HG03439 (cell line): ENCODE results near the gene PTCRA.
"Not testable (repeated sequence)": the region's sequence is repeated elsewhere in the genome, so short reads cannot be mapped to it uniquely, and the experiment has no call there.

ENCODE experiments used
- ATAC-seq: cut with Tn5 transposase; IDR thresholded peaks from one replicate; pipeline ENCODE4 v1.9.1; 2021; ENCODE audit warnings: mild to moderate bottlenecking, moderate library complexity; ENCODE audit not compliant: unreplicated experiment

The PTCRA gene

DNA sequence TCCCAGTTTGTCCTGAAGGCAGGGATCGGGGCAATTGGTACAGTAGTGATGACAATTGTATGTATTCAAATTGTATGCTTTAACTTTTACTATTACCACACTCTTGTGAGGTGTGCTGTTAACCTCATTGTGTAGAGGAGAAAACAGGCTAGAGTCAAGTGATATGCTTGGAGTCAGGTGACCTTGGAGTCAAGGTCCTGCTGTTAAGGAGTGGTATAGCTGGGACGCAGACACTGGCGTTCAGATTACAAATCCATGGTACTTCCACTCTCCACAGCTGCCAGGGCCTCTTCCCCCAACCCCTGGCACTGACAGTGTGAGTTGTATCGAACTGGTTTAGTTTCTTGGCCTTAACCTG lies 23.9 kb downstream of the PTCRA start:
- ATAC-seq: no peak

DNA sequence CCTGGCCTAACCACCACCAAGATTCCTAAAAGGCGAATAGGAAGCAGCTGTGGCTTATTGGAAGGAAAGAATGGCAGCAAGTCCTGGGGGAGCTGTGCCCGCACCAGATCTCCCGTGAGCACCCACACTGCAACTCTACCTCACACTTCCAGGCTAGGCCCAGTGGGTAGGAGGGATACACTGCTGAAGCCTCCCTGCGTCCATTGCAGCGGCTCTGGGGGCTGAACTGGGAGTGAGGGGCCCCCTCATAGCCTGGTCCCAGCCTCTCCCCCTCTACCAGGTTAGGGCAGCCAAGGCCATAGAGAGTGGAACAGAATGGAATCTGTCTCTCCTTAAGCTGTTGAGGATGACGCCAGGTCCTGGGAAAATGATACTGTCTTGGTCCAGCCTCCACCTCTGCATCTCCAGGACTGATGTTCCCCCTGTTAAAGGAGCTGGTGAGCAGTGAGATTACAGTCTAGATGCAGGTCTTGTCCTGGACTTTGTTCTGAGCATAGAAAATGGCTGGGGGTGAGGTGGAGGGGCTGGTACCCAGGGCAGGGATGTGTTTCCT lies 24.7 kb downstream of the PTCRA start:
- ATAC-seq: no peak

DNA sequence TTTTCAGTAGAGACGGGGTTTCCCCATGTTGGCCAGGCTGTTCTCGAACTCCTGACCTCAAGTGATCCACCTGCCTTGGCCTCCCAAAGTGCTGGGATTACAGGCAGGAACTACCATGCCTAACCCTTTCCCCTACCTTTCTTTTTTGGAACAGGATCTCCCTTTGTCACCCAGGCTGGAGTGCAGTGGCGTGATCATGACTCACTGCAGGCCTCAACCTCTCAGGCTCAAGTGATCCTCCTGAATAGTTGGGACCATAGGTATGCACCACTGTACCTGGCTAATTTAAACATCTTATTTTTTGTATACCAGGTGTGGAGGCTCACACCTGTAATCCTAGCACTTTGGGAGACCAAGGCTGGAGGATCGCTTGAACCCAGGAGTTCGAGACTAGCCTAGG lies 25.5 kb downstream of the PTCRA start:
- not testable (repeated sequence) for ATAC-seq

DNA sequence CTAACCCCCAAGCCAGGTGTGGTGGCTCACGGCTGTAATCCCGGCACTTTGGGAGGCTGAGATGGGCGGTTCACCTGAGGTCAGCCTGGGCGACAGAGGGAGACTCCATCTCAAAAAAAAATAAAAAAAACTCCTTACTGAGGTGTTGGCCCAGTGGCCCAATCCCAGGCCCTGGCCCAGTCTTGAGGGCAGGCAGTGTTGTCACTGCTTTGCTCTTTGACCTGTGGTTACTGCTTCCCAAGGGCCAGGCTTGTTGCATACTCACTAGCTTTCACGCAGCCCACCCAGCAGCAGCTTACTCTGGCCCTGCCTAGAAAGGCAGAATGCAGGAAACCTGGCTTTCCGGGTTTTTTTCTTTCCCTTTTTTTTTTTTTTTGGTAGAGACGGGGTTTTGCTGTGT lies 26.6 kb downstream of the PTCRA start:
- no peak for ATAC-seq

DNA sequence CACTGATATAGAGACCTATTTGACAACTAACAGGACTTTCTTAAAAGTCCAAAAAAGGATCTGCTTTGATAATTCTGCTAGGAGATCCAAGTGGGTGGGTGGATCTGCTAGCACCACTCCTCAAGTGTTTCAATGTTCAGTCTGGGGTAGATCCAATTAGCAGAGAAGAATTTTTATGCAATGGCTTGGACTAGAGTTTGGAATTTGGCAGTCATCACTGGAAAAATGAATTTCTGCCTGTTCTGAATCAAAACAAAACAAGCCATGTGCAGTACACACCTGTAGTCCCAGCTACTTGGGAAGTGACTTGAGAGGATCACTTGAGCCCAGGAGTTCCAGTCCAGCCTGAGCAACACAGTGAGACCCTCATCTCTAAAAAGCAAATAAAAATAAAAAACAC lies 32.1 kb downstream of the PTCRA start:
- ATAC-seq: no peak

DNA sequence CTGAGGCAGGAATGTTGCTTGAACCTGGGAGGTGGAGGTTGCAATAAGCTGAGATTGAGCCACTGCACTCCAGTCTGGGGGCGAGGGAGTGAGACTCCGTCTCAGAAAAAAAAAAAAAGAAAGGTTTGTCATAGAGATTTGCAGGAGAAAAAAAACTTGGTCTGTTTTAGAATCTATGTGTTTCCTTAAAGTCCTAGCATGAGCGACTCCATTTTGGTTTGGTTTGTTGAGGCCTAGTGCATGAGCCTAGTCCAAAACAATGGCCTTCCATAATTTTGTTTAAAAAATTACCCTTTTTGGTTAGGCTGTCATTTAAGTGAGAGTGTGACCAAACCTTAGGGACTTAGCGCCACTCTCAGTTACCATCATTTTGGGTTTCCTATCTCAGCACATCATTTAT lies 36.5 kb downstream of the PTCRA start:
- no peak for ATAC-seq

DNA sequence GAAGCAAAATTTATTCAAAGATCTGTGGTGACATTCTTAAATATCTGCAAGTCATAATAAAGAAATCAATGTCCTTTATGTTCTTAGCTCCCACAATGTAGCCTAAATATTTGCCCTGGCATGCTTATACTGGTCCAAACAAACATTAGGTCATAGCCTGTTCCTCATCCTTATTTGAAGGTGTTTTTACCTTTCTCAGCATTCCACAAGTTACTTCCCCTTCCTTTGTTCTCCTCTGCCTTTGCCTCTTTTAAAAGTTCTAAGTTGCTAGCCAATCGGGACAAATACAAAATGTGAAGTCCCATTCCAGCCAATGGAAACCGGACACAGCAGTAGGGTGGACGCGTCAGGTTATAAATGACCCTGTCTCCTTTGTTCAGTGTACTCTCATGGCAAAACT lies 38.6 kb downstream of the PTCRA start:
- not testable (repeated sequence) for ATAC-seq

DNA sequence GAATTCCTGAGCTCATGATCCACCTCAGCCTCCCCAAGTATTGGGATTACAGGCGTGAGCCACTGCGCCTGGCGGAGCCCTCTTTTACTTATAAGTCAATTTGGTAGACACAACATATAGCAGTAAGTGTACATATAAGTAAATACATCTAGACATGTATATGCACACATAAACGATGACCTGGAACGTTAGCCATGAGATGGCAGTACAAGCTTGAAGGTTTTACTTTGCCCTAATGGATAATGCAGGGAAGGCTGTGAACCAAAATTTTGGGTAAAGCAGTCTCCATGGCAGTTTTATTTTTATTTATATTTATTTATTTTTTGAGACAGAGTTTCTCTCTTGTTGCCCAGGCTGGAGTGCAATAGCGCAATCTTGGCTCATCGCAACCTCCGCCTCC lies 42.3 kb downstream of the PTCRA start:
- ATAC-seq: no peak

DNA sequence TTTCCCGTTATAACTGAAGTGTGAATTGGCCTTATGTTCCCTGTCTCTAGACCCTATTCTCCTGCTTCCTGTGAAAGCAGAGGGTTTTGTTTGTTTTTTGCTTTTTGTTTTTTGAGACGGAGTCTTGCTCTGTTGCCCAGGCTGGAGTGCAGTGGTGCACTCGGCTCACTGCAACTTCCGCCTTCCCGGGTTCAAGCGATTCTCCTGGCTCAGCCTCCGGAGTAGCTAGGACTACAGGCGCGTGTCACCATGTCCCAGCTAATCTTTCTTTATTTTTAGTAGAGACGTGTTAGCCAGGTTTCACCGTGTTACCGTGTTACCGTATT lies 44.0 kb downstream of the PTCRA start:
- no peak for ATAC-seq

DNA sequence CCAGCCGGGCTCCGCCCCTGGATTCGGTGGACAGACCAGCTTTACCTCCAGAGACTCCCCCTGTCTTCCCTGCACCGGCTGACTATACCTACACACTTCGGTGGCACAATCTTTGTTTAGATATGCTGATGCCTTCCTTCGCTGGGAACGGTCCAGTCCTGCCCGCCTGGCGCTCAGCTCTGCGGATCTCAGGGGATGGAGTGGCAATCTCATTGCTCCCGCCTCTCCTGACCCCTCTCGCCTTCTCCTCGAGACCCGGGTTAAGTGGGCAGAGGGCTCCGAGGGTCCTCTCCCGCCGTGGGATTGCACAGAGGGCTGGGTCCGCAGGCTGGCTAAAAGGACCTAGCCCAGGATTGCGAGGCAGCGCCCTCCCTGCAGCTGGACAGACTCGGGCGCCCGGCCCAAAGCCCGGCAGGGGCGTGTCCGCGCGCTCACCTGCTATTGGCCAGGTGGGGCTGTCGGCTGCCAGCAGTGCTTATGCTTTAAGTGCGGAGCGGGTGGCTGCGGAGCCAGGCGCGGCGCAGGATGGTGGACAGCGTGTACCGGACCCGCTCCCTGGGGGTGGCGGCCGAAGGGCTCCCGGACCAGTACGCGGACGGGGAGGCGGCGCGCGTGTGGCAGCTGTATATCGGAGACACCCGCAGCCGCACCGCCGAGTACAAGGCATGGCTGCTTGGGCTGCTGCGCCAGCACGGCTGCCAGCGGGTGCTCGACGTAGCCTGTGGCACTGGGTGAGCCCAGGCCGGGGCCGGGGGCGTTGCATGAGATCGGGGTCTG lies 44.6 kb downstream of the PTCRA start, which contains the start of gene GNMT:
Gene GNMT (plus strand): TSS at position 512 of the 777 bp plus-strand sequence. CDS start 14 bp downstream, at position 526.
- no peak for ATAC-seq

DNA sequence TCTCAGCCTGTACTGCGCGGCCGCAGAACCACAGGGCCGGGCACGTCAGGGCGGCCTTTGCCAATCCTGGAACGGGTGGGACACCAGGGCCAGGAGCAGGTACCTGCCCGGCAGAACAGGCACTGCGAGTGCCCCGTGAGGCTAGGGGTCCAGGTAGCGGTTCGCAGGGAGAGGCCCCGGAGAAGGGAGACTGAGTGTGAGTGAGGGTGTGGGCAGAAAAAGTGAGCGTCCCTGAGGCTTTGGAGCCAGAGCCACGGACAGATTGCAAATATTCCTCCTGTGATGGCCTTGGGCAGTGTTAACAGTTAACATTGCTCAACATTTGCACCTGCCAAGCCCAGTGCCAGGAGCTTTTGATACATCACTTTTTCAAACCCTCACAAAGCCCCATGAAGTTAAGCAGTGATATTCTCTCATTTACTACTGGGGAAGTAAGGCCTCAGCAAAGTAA lies 45.2 kb downstream of the PTCRA start:
- no peak for ATAC-seq

DNA sequence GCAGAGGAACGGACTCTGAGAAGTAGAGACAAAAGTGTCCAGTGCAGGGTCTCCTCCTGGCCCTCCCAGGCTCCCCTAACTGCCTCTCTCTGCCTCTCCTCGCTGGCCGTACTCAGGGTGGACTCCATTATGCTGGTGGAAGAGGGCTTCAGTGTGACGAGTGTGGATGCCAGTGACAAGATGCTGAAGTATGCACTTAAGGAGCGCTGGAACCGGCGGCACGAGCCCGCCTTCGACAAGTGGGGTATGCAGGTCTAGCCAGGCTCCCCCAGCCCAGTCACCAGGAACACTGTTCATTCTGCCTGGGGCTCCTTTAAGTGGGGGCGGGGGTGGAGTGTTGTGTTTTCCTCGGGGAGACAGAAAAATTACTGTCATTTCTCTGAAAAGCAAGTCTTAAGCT lies 46.2 kb downstream of the PTCRA start:
- no peak for ATAC-seq

DNA sequence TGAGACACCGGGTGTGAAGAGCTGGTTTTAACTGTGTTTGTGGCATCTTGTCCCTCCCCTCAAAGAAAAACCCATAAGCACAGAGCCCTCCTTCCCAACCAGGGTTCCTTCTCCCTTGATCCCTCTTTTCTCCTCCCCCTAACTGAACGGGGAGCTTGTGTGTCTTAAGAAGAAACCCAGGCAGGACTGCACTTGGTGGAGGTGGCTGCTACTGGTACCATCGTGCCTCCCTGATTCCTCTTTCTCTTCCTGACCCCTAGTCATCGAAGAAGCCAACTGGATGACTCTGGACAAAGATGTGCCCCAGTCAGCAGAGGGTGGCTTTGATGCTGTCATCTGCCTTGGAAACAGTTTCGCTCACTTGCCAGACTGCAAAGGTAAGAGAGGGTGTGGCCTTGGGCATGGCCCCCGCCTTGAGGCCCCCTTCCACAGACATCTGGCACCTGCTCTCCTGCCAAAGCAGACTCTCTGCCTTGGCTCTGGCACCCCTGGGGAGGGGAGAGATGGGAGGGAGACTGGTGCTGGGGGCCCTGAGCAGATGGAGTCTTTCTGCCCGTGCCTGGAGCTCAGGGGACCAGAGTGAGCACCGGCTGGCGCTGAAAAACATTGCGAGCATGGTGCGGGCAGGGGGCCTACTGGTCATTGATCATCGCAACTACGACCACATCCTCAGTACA lies 46.8 kb downstream of the PTCRA start:
- ATAC-seq: no peak

DNA sequence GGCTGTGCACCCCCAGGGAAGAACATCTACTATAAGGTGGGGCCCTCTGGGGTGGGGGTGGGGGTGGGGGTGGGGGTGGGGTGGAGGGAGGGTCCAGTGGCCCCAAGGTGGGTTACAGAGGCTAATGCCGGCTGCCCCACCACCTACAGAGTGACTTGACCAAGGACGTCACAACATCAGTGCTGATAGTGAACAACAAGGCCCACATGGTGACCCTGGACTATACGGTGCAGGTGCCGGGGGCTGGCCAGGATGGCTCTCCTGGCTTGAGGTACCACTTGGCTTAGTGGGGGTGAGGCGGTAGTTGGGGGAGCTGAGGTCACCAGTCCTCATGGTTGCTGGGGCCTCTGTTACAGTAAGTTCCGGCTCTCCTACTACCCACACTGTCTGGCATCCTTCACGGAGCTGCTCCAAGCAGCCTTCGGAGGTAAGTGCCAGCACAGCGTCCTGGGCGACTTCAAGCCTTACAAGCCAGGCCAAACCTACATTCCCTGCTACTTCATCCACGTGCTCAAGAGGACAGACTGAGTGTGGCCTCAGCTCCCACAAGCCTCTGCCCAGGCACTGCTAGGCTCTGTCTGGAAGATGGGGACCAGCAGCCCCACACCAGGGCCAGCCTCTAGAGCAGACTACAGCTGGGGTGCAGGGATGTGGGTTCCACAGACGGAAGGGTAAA lies 47.5 kb downstream of the PTCRA start:
- no peak for ATAC-seq

DNA sequence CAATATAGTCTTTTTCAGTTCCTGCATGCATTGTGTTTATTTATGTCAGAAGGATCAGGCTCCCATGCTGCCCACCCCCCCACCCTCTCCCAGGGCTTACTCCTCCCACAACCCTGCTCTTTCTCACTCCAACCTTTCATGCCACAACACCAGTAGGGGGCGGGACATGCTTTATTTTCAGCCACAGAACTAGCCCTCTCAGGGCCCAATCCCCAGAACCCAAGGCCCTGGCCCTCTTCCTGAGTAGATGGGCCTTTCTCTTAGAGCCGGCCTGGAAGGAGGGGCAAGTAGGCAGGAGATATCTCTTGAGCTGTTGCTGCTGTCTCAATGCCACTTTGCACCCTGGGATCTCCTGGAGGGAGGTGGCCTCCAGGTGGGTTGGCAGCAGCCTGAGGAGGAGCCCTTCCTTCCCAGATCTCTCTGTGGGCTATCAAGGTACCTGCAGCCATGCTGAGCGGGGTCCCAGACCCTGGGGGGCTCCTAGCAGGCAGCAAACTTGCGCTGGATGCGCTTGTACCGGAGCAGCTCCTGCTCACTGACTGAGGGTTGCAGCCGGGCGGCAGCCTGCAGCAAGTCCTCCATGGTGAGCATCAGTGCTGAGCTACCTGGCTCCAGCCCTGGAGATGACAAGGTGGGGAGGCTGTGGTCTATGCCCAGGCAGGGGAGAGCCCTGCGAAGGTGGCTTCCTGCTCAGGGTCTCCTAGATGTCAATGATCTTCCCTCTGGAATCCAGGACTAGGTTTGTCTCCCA lies 48.2 kb downstream of the PTCRA start:
- ATAC-seq: no peak

DNA sequence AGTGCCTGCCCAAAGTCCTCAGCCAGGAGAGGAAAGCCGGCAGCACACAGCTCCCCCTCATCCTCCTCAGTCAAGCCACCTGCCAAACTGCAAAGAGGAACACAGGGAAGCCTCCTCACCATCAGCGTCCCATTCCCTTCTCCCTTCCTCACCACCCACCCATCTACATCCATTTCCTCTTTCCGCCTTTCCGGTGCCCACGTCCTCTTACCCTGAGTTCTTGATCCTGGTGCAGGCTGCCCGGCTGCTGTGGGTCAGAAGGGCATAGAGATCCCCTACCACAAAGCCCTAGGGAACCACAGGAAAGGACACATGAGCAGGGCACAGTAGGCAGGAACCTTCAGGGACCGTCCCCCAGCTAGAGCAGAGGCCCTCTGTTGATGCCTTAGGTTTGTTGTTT lies 50.7 kb downstream of the PTCRA start:
- no peak for ATAC-seq

DNA sequence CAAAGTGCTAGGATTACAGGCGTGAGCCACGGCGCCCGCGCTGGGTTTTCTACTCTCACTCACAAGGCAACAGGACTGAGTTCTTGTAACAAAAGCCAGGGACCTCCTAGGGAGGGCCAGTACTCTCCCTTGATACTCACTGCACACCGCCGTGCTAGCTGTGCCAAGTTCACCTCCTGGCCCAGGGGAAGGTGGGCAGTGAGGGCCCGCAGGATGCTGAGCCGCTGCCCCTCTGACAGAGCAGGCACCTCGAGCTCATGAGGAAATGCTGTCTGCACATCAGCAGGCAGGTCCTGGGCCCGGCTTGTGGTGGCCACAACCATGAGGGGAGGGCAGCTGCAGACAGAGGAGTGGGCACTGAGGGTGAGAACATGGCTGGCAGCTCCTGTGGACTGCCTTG lies 51.4 kb downstream of the PTCRA start:
- no peak for ATAC-seq

DNA sequence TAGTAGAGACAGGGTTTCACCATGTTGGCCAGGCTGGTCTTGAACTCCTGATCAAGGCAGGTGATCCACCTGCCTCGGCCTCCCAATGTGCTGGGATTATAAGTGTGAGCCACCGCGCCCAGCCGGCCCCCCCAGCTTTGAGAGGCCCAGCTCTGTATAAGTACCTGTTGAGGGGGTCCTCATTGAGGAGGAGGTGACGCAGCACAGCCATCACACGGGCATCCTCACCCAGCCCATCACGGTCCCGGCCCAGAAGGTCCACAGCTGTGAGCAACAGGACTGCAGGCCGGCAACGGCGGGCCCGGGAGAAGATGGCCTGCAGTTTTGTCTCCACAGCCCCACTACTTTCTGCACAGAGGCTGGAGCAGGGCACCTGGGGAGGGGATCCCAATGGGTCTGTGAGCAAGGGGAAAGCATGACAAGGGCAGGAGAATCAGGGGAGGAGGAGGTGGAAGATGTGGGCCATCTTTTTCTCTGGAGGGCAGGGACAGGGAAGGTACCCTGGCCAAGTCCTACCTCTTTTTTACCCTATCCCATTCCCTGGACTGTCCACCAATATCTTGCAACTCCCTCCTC lies 52.4 kb downstream of the PTCRA start:
- no peak for ATAC-seq

DNA sequence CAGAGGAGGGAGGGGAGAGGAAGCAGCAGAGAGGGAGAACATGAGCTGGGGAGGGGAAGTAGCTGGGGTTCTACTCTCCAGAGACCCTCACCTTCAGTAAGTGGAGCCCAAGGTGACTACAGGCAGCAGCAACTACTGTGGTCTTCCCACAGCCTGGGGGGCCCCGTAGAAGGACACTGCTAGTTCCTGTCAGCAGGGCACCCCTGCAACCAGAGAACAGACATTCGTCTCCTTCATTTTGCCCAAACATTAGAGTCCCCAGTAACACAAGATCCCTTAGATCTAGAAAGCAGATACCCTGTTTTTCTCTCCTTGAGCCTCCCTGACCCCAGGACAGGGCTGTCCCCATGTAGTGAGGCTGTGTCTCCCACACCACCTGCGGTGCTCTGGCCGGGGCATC lies 52.9 kb downstream of the PTCRA start:
- ATAC-seq: no peak

DNA sequence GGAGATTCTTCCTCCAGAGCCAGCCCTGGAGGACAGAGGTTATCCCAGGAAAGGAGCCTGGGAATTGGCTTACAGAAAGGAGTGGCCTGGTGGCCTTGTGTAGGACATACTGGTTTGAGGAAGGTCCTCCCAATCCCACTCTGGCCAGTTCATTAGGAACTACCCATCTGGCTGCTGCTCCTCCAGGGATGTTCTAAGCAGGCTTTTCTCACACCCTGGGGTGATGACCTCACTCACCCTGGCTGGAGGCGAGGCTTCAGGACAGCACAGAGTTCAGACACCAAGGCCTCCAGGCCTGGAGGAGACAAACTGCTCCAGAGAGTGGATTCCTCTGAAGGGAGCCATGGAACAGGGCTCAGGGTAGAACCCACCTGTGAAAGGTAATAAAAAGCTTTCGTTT lies 53.6 kb downstream of the PTCRA start:
- ATAC-seq: no peak

DNA sequence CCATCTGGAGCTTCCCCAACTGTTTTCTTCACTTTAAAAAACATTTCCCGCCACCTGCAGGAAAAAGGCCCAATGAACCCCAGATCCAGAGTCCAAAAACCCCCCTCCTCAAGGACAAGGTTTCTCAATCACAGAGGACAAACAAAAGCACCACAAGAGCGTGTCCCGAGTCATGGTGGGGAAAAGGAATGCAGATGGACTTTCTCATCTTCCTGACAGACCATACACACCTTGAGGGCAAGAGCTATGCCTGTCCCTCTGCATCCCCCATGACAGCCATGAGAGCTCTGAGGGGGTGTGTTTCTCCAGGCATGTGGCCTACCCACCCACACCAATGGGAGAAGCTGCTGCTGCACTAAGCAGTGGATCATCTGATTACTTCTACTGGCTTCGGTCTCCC lies 54.1 kb downstream of the PTCRA start:
- no peak for ATAC-seq
